HG03460 (cell line): ENCODE results near the gene TEX52.
"Not testable (repeated sequence)": the region's sequence is repeated elsewhere in the genome, so short reads cannot be mapped to it uniquely, and the experiment has no call there.

ENCODE experiments used
- ATAC-seq: cut with Tn5 transposase; IDR thresholded peaks from one replicate; pipeline ENCODE4 v1.9.1; 2021; ENCODE audit not compliant: unreplicated experiment

Gene TEX52

GRCh38 chr12:2868986-2869632 lies 12.3 kb upstream of the TEX52 start:
- not testable (repeated sequence) for ATAC-seq

GRCh38 chr12:2864198-2864597 lies 7.4 kb upstream of the TEX52 start:
- ATAC-seq = no peak

GRCh38 chr12:2863402-2863801 lies 6.6 kb upstream of the TEX52 start:
- not testable (repeated sequence) for ATAC-seq

DNA sequence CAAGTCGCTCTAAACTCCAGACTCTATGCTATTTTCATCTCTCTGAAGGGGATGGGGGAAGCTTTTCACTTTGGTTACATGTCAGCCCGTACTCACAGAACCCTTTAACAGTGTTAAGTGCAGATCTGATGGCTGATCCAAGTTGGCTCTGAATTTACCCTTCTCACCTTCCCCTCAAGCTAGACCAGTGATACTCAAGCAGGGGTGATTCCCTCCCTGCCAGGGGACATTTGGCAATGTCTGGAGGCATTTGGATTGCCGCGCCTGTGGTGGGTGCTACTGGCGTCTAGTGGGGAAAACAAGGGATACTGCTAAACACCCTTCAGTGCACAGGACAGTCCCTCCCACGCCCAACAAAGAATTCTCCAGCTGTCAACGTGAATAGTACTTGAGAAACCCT lies 6.0 kb upstream of the TEX52 start:
- ATAC-seq = no peak

DNA sequence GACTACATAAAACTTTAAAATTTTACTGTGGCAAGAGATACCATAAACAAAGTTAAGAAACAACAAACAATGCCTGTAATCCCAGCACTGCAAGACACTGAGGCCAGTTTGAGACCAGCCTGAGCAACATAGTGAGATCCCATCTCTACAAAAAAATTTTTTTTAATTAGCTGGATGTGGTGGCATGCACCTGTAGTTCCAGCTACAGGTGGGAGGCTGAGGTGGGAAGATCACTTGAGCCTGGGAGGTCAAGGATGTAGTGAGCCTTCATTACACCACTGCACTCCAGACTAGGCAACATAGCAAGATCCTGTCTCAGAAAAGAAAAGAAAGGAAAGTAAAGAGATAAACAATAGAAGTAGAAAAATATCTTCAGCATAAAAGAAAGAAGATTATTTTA lies 3.3 kb upstream of the TEX52 start:
- ATAC-seq = no peak

- no peak for ATAC-seq
Observed at GRCh38 chr12:2858944-2859421, 2.1 kb upstream of the TEX52 start.

DNA sequence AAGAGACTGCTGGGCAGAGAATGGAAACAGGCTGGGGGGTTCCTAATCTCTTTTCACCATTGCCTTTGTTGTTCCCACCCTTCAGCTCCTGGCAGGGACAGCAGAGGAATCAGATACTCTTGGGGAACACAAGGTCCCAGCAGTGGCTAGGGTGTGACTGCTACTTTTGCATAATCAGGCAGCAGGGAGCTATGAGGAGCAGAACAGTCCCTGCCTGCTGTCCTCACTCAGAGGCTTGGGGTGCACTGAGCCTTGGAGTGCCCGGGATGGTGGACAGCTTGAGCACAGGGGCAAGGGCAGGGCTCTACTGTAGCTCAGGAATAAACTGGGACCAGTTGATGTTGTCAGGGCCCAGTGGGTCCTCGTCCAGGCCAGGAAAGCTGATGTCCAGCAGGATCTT lies 1.5 kb upstream of the TEX52 start:
- no peak for ATAC-seq

DNA sequence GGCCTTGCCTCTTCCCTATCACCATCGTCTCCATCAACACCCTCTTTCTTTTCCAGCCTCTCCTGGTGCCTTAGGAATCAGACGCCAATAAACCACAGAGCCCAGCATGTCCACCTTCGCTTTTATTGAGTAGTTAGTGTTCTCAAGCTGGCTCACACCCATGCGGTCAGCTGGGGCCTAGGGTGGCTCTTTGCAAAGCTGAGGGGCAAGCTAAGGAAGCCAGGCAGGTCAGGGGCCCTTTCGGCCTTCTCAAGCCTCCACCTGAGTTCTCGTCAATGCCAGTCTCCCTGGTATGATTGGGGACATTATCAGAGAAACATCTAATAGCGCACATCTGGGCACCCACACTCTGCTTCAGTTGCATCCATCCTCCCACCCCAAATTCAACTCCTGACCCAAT lies 737 bp upstream of the TEX52 start:
- no peak for ATAC-seq

DNA sequence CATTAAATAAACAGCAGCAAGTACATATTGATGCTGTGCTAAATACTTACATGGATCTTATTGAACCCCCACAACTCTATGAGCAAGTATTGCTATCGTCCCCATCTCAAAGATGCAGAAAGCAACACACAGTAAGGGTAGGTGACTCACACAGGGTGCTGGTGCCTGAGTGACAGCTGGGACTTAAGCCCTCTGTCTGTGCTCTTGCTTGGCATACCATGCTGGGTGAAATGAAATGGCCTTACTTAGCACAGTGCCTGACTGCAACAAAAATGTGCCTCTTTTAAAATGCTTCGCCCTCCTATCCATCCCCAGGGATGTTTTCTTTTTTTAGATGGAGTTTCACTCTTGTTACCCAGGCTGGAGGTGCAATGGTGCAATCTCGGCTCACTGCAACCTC lies 788 bp downstream of the TEX52 start:
- no peak for ATAC-seq

GRCh38 chr12:2855546-2855945 lies 1.3 kb downstream of the TEX52 start:
- no peak for ATAC-seq

GRCh38 chr12:2854669-2855453 lies 2.0 kb downstream of the TEX52 start:
- ATAC-seq = no peak

GRCh38 chr12:2853626-2854025 lies 3.2 kb downstream of the TEX52 start:
- ATAC-seq = no peak

GRCh38 chr12:2851931-2852330 lies 4.9 kb downstream of the TEX52 start:
- ATAC-seq = no peak

DNA sequence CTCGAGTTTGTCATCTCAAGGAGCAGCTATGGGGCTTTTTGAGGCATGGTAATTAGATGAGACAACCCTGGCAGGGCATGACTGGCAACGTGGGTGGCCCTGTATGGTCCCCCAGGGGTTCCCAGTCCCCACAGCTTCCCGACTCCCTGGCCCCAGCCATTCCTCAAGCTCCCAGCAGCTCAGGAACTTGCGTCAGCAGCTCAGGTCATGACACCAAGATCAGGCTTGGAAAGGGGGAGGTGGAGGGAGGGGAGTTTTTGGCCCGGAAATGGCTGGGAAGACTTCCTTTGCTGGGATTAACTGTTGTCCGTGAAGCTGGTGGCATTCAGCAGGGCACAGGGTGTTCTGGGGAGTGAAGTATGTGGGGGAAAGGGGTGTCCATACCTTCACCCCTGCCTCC lies 11.6 kb downstream of the TEX52 start:
- ATAC-seq = no peak

DNA sequence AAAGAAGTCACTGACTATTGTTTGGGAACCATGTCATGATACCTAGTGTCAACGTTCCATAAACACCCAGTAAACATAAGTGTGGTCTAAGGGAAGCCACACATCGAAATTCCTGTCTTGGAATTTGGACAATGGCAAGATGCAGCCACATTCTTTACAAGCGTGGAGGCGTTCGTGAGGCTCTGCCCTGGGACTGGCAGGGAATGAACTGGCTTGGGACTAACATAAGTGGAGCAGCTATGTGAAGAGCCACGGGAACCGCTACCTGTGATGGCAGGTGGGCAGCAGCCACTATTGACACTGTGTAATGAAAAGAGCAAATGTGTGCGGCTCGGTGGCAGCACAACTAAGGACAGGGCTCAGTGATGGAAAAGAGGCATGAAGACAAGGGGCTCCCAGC lies 12.1 kb downstream of the TEX52 start:
- no peak for ATAC-seq

- ATAC-seq = no peak
Observed at GRCh38 chr12:2842948-2843347, 13.9 kb downstream of the TEX52 start.

DNA sequence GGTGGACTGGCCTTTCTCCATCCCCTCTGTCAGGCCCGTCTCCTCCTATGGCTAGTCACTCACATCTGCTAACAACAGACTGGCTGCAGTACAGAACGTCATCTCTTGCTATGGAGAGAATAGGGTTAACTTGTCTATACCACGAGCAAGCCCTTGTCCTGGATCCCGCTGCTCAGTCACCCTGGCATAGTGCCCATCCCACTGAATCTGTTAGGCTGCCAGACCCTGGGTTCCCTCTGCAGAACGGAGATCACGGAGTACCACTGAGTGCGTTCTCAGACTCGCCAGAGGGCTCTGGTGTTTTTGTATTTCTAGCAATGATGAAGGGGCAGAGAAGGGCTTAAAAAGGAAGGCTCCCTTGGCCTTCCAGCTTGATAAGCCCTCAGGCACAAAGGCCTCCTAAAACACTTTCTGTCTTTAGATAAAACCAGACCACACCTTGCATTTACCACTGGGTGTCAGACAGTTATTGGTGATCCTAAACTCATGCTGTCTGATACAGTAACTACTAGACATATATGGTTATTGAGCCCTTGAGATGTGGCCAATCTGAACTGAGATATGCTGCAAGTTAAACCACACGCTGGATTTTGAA lies 15.7 kb downstream of the TEX52 start:
- no peak for ATAC-seq

DNA sequence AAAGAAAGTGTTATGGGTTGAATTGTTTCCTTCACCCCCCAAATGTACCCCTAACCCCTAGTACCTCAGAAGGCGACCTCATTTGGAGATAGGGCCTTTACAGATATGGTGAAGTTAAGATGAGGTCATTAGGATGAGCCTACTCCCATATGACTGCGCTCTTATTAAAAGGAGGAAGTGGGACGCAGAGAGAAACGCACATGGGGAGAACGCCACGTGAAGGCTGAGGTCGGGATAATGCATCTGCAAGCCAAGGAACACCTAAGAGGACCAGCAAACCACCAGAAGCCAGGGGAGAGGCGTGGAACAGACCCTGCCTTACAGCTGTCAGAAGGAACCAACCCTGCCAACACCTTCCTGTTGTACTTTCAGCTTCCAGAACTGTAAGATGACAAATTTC lies 20.3 kb downstream of the TEX52 start:
- no peak for ATAC-seq

DNA sequence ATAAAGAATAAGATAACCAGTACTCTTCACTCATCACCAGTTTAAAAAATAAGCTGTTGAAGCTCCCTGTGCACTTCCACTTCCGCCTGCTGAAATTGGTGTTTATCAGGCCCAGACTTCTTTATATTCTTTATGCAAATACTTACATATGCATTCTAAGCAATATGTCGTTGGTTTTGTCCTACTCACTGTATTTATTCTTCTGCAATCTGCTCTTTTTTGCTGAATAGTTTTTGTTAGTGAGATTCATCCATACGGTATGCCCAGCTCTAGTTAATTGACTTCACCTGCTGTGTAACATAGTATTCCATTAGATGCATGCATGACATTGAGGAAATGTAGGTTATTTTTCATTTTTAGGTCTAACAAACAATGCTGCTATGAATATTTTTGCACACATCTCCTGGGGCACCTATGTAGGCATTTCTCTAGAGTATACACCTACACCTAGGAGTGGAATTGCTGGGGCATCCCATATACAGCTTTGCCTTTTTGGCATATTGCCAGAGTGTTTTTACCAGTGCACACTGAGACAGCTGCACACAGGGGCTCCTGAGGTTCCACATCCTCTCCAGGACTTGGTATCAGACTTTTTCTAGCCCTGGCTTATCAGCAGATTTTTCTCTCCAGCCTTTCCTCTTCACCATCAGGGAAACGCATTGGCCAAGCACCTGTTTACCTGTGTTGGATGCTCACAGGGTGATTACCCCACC lies 21.0 kb downstream of the TEX52 start:
- no peak for ATAC-seq

DNA sequence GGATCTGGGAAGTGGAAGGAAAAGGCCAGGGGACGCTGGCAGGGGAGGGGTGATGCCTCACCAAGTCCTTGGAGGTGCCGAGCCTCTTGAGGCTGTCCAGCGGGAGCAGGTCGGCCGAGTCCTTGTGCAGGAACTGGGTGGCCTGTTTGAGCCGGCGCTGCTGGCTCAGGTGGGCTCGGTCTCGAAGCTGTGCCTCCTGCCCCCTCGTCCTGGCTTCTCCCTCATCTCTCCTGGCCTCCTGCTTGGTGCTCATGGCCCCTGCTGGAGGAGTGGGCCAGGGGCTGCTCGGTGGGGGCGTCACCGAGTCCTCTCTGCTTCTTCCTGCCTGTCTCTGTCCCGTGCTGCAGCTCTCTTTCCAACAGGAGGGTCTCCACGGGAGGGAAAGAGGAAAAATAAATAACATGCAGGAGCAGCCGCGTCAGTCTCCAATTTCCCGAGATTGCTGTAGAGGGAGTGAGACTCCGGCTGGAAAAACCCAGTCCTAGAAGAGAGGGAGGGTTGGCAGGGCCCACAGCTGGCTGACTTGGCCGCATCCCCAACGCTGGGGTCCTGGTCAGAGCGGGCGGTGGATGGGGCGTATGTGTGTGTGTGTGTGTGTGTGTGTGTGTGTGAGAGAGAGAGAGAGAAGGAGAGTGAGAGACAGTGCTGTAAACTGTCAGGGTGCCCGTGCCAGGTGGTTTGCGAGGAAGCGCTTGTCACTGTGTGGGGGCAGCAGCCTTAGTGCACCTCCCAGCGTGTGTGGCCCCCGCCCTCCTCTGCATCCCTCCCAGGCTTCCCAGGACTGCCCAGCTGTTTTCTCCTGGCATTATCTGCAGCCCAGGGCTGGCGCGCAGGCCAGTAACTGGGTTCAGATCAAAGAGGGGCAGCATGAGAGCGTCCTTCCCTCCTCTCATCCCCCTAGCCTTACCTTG lies 22.0 kb downstream of the TEX52 start, which contains the start of gene NRIP2:
Gene NRIP2, minus strand, starts transcription at position 455 of the 911 bp plus-strand sequence. Its CDS starts 52 bp downstream, at position 403.
- no peak for ATAC-seq
